ENCODE data around the gene ABHD12.

DNA sequence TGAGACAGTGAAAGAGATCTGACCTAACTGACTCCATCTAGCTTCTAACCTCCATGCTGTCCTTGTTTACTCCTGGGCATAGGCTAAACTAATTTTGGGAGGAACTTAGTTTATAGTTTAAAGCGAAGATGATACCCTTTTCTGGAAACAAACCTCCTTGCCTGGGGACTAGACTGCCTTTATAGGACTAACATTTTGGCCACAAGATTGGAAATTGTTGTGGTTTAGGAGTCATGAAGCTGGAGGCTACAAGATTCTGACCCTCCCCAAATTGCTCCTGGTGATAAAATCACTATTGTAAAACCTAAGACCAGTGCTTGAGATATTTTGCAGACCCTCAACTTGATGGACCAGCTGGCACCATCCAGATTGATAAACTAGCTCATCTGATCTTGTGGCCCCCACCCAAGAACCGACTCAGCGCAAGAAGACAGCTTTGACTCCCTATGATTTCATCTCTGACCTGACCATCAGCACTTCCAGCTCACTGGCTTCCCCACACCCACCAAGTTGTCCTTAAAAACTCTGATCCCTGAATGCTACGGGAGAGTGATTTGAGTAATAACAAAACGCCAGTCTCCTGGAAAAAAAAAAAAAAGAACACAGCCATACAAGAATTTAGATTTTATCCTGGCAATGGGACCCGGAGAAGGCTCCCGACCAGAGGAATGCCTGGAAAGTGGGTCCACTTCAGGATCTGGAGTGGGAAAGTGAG, 63.0 kb downstream of the ABHD12 start:
- TF ChIP-seq, protein P1, sequence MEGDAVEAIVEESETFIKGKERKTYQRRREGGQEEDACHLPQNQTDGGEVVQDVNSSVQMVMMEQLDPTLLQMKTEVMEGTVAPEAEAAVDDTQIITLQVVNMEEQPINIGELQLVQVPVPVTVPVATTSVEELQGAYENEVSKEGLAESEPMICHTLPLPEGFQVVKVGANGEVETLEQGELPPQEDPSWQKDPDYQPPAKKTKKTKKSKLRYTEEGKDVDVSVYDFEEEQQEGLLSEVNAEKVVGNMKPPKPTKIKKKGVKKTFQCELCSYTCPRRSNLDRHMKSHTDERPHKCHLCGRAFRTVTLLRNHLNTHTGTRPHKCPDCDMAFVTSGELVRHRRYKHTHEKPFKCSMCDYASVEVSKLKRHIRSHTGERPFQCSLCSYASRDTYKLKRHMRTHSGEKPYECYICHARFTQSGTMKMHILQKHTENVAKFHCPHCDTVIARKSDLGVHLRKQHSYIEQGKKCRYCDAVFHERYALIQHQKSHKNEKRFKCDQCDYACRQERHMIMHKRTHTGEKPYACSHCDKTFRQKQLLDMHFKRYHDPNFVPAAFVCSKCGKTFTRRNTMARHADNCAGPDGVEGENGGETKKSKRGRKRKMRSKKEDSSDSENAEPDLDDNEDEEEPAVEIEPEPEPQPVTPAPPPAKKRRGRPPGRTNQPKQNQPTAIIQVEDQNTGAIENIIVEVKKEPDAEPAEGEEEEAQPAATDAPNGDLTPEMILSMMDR (conservative IDR thresholded peaks at IDR 0.05; ENCODE audit: low read depth, low read length), result no peak
- no peak for TF ChIP-seq EZH2 (IDR thresholded peaks at IDR 0.05; ENCODE audit: borderline replicate concordance, low read depth, low read length, poor library complexity, severe bottlenecking)

All from A673 (cell line).